Fibroblast of lung (primary cell): ENCODE data around the gene GNAS. TPM values are rescaled to one million over a fixed set of nuclear protein-coding genes. Genes with fewer than 3 reads are reported as not detected.
A peak's percentile ranks its signal among the peaks of the same experiment; 100 is the strongest.

Experiments
- DNase-seq, 2 donors: peaks; one replicate each; pipeline versions ENCODE4 v3.0.0 to v3.0.0-alpha.2; 2010; ENCODE audit warnings: low read depth in 2 of 2
- H2AFZ ChIP-seq: 2 replicates; pipeline ENCODE4 v1.5.1; 2012; ENCODE audit warnings: low read length, control low read depth, inconsistent platforms
- H3K27ac ChIP-seq: 2 replicates; pipeline ENCODE4 v1.5.1; 2011; ENCODE audit warnings: low read length, control low read depth; ENCODE audit not compliant: insufficient read depth
- H3K27me3 ChIP-seq: 2 replicates; pipeline ENCODE4 v1.5.1; 2011; ENCODE audit warnings: mild to moderate bottlenecking, low read length; ENCODE audit not compliant: control insufficient read depth, insufficient read depth
- H3K36me3 ChIP-seq: 2 replicates; pipeline ENCODE4 v1.5.1; 2011; ENCODE audit warnings: low read length; ENCODE audit not compliant: control insufficient read depth, insufficient read depth
- H3K4me1 ChIP-seq: 2 replicates; pipeline ENCODE4 v1.5.1; 2011; ENCODE audit warnings: low read length; ENCODE audit not compliant: control insufficient read depth, insufficient read depth; ENCODE audit errors: extremely low read depth
- H3K4me2 ChIP-seq: 2 replicates; pipeline ENCODE4 v1.5.1; 2011; ENCODE audit warnings: low read length, control low read depth; ENCODE audit not compliant: insufficient read depth; ENCODE audit errors: extremely low read depth
- H3K4me3 ChIP-seq, 4 experiments: fragments of 200-600 bp in 1 of 4; sonication (generic) in 1 of 4; replicated peaks in 1 of 4; 2 replicates each; pipeline ENCODE4 v1.5.1; 2011 to 2016; ENCODE audit warnings: low read length in 4 of 4, low read depth in 3 of 4, mild to moderate bottlenecking in 3 of 4, control low read depth in 2 of 4, inconsistent platforms in 1 of 4, mixed read lengths in 1 of 4; ENCODE audit not compliant: insufficient read depth in 1 of 4; ENCODE audit errors: control extremely low read depth in 1 of 4
- H3K79me2 ChIP-seq: 2 replicates; pipeline ENCODE4 v1.5.1; 2012; ENCODE audit warnings: mild to moderate bottlenecking, low read length, inconsistent platforms; ENCODE audit not compliant: control insufficient read depth, insufficient read depth
- H3K9ac ChIP-seq: 2 replicates; pipeline ENCODE4 v1.5.1; 2011; ENCODE audit warnings: mild to moderate bottlenecking, low read length, control low read depth; ENCODE audit not compliant: insufficient read depth
- H3K9me3 ChIP-seq: 2 replicates; pipeline ENCODE4 v1.5.1; 2012; ENCODE audit warnings: low read depth, low read length; ENCODE audit not compliant: control insufficient read depth, insufficient read depth
- H4K20me1 ChIP-seq: 2 replicates; pipeline ENCODE4 v1.5.1; 2011; ENCODE audit warnings: low read length; ENCODE audit not compliant: control insufficient read depth, insufficient read depth; ENCODE audit errors: extremely low read depth
- CTCF ChIP-seq, 2 donors: IDR thresholded peaks in 1 of 2; conservative IDR thresholded peaks in 1 of 2; 1 replicate in 1 of 2; 2 replicates in 1 of 2; pipeline ENCODE4 v1.5.1; 2011 to 2012; ENCODE audit warnings: low read length in 2 of 2, control low read depth in 1 of 2, inconsistent platforms in 1 of 2, low read depth in 1 of 2, mild to moderate bottlenecking in 1 of 2
- EZH2 ChIP-seq: IDR thresholded peaks from 2 replicates; pipeline ENCODE4 v1.5.1; 2012; ENCODE audit warnings: low read length, control low read depth, mild to moderate bottlenecking; ENCODE audit errors: missing control alignments
- polyA plus RNA-seq, 2 donors: library from polyadenylated mRNA; depleted of rRNA in 1 of 2; stranded (reverse) in 1 of 2; unstranded in 1 of 2; fragments of >200 nt; gene quantifications; 2 replicates each; pipeline ENCODE4 v1.2.1, GENCODE V29; 2011 to 2012; ENCODE audit warnings: missing spikeins in 1 of 2
- total RNA-seq: library from RNA; depleted of rRNA; stranded (reverse); fragments of >200 nt; gene quantifications from 2 replicates; pipeline ENCODE4 v1.2.1, GENCODE V29; 2014

Gene GNAS
- total and polyA plus RNA-seq, 2 donors (not counting 1 experiment from before 2014, with no cell fraction given): 421 to 1,357 TPM

GRCh38 chr20:58901488-58902402, 49.2 kb downstream of the GNAS start:
- no peak for DNase-seq
- TF ChIP-seq CTCF (conservative IDR thresholded peaks at IDR 0.05 in 1 of 2, IDR thresholded peaks at IDR 0.05 in 1 of 2; ENCODE audit: low read depth in 1 of 2, low read length in 2 of 2) (no peak), EZH2 (no peak)
- Histone ChIP-seq H3K9me3 (no peaks in the 10 kb centered on the region), H2AFZ (no peak overlapping the region), H3K4me3 (no peak overlapping the region), H3K4me2 (no peak overlapping the region), H3K9ac (no peak overlapping the region), H3K79me2 (peaks cover 74% of the 10 kb centered on the region), H4K20me1 (no peaks in the 10 kb centered on the region), H3K36me3 (peaks cover 16% of the 10 kb centered on the region), H3K27ac (no peak overlapping the region), H3K4me1 (peaks cover 11% of the 10 kb centered on the region), H3K27me3 (no peaks in the 10 kb centered on the region)

GRCh38 chr20:58903614-58904013, 51.1 kb downstream of the GNAS start:
- DNase-seq: no peak
- H3K27me3 ChIP-seq: no peaks in the 10 kb centered on the region
- TF ChIP-seq CTCF (conservative IDR thresholded peaks at IDR 0.05 in 1 of 2, IDR thresholded peaks at IDR 0.05 in 1 of 2; ENCODE audit: low read depth in 1 of 2, low read length in 2 of 2) (no peak), EZH2 (no peak)
- H2AFZ ChIP-seq: no peak overlapping the region
- no peaks in the 10 kb centered on the region for H4K20me1 ChIP-seq
- H3K36me3 ChIP-seq: peaks cover 16% of the 10 kb centered on the region
- H3K27ac ChIP-seq: no peak overlapping the region
- no peak overlapping the region for H3K9ac ChIP-seq
- H3K4me2 ChIP-seq: no peak overlapping the region
- no peaks in the 10 kb centered on the region for H3K9me3 ChIP-seq
- peaks cover 12% of the 10 kb centered on the region for H3K4me1 ChIP-seq
- H3K79me2 ChIP-seq: peaks cover 55% of the 10 kb centered on the region
- no peak overlapping the region for H3K4me3 ChIP-seq

GRCh38 chr20:58905236-58905635, 52.7 kb downstream of the GNAS start:
- DNase-seq: peak; percentile 18 to 32
- peaks cover 26% of the 10 kb centered on the region for H3K36me3 ChIP-seq
- no peaks in the 10 kb centered on the region for H3K9me3 ChIP-seq
- H3K27ac ChIP-seq: no peak overlapping the region
- no peak overlapping the region for H2AFZ ChIP-seq
- no peak overlapping the region for H3K4me3 ChIP-seq
- no peaks in the 10 kb centered on the region for H4K20me1 ChIP-seq
- no peak for TF ChIP-seq EZH2
- no peak for TF ChIP-seq CTCF (conservative IDR thresholded peaks at IDR 0.05 in 1 of 2, IDR thresholded peaks at IDR 0.05 in 1 of 2; ENCODE audit: low read depth in 1 of 2, low read length in 2 of 2)
- no peaks in the 10 kb centered on the region for H3K27me3 ChIP-seq
- H3K79me2 ChIP-seq: peaks cover 46% of the 10 kb centered on the region
- peaks cover 10% of the 10 kb centered on the region for H3K4me1 ChIP-seq
- no peak overlapping the region for H3K9ac ChIP-seq
- no peak overlapping the region for H3K4me2 ChIP-seq
